ENCODE measurements around the gene RPRD1A. TPM values are rescaled to one million over a fixed set of nuclear protein-coding genes. Genes with fewer than 3 reads are reported as not detected.

The RPRD1A gene
- total RNA-seq, 4 donors from 2014 or later, result 81.4 to 103 (median 92.4) TPM

DNA sequence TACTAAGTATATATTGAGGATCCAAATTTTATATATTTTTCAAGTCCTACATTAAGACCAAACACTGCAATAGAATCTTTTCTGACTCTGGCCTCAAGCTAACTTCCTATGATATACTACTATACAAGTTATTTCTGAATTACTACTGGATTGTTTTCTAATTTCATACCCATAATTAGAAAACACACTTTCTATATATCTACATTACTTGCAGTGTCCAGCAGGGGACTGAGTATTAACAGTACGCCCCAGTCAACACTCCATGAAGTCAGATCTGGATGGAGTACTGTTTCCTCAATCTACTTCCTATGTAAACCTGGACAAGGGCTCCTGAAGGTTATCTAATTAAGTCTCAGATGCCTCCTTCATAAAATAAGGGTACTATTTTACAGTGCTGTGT, 68.4 kb downstream of the RPRD1A start:
- no peak for ATAC-seq
- TF ChIP-seq POLR2AphosphoS5 (IDR thresholded peaks at IDR 0.05) (no peak), EP300 (IDR thresholded peaks at IDR 0.05) (no peak), POLR2A (IDR thresholded peaks at IDR 0.05) (no peak)
- TF ChIP-seq, protein P1, sequence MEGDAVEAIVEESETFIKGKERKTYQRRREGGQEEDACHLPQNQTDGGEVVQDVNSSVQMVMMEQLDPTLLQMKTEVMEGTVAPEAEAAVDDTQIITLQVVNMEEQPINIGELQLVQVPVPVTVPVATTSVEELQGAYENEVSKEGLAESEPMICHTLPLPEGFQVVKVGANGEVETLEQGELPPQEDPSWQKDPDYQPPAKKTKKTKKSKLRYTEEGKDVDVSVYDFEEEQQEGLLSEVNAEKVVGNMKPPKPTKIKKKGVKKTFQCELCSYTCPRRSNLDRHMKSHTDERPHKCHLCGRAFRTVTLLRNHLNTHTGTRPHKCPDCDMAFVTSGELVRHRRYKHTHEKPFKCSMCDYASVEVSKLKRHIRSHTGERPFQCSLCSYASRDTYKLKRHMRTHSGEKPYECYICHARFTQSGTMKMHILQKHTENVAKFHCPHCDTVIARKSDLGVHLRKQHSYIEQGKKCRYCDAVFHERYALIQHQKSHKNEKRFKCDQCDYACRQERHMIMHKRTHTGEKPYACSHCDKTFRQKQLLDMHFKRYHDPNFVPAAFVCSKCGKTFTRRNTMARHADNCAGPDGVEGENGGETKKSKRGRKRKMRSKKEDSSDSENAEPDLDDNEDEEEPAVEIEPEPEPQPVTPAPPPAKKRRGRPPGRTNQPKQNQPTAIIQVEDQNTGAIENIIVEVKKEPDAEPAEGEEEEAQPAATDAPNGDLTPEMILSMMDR (IDR thresholded peaks at IDR 0.05), result no peak
- Histone ChIP-seq H3K27me3 (no peaks in the 10 kb centered on the region), H3K4me3 (no peak overlapping the region), H3K9me3 (no peaks in the 10 kb centered on the region), H3K27ac (no peak overlapping the region), H3K36me3 (no peaks in the 10 kb centered on the region), H3K4me1 (no peaks in the 10 kb centered on the region)
- 54 to 65% methylated on average over 1 of the region's 1 CpG for WGBS, 2 donors (ENCODE audit: low coverage in 1 of 2)

DNA sequence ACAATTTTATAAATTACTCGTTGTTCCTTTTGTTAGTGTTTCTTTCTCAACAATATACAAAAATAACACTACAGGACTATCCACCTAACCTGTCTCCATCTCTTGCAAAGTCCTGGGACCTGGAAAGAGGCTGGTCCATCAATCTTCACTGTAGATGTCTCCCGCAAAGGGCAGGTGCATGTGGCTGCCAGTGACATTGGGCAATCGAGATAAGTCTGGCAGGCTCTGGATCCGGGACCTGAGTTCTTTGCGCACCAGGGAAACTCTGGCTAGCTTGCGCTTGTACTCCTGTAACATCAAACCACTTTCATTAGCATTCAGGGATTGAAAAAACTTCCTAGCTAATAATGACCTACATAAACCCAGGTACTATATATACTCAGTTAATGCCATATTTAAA, 74.3 kb downstream of the RPRD1A start:
- H3K27me3 ChIP-seq, result no peaks in the 10 kb centered on the region
- ATAC-seq, result no peak
- 91 to 92% methylated on average over 6 of the region's 6 CpGs for WGBS, 2 donors (ENCODE audit: low coverage in 1 of 2)

DNA sequence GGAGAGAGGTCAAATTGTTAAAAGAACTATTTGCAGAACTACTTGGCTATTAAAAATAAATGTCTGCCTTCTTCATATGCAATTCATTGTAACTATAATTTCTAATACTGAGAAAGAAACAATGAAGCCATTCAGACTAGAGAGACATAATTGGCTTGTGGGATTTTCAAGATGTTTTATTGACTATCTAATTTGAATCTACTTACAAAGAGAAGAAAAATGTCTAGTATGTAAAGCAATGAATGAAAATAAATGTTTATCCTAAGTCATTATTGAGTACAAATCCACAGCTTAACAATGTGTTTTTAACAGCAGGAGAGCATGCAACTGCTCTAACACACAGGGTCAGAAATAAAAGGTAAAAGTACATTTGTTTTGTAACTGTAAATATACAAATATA, 75.7 kb downstream of the RPRD1A start:
- H3K9me3 ChIP-seq, result no peaks in the 10 kb centered on the region
- no peaks in the 10 kb centered on the region for H3K27me3 ChIP-seq
- no peak overlapping the region for H3K27ac ChIP-seq
- no peak overlapping the region for H3K4me3 ChIP-seq
- no peaks in the 10 kb centered on the region for H3K4me1 ChIP-seq
- TF ChIP-seq POLR2AphosphoS5 (IDR thresholded peaks at IDR 0.05) (no peak), EP300 (IDR thresholded peaks at IDR 0.05) (no peak), POLR2A (IDR thresholded peaks at IDR 0.05) (no peak)
- TF ChIP-seq, protein P1 (IDR thresholded peaks at IDR 0.05), result no peak
- peaks cover 0 to 39% of the 10 kb centered on the region in 2 donors for H3K36me3 ChIP-seq
- ATAC-seq, result no peak

More for the DNA sequence above, 74.3 kb downstream of the RPRD1A start:
- no peak overlapping the region for H3K27ac ChIP-seq
- TF ChIP-seq EP300 (IDR thresholded peaks at IDR 0.05), result no peak
- TF ChIP-seq, protein P1 (IDR thresholded peaks at IDR 0.05), result no peak
- no peak for TF ChIP-seq POLR2AphosphoS5 (IDR thresholded peaks at IDR 0.05)
- TF ChIP-seq POLR2A (IDR thresholded peaks at IDR 0.05), result no peak
- H3K4me1 ChIP-seq, result no peaks in the 10 kb centered on the region
- H3K9me3 ChIP-seq, result no peaks in the 10 kb centered on the region
- peaks cover 0 to 39% of the 10 kb centered on the region in 2 donors for H3K36me3 ChIP-seq
- H3K4me3 ChIP-seq, result no peak overlapping the region

DNA sequence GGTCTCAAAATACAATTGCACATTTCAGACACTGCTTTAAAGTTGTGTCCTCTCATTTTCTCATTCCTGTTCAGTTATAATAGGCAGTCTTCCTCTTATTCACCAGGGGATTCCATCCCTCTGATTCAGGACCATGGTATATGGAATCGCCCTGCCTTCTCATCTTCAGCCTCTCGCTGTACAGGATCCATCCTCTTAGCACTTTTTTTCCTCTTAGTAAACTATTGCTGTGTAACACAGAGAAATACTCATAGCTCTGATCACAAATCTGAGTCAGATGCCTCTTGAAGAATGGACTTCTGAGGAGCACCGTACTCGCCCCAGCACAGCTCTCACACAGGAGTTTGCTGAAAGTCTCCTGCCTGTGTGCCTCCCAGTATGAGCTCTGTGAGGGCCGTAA, 83.5 kb downstream of the RPRD1A start:
- TF ChIP-seq, protein P1 (IDR thresholded peaks at IDR 0.05), result no peak
- TF ChIP-seq POLR2A (IDR thresholded peaks at IDR 0.05) (no peak), POLR2AphosphoS5 (IDR thresholded peaks at IDR 0.05) (no peak), EP300 (IDR thresholded peaks at IDR 0.05) (no peak)
- H3K27ac ChIP-seq, result no peak overlapping the region
- WGBS, 2 donors (ENCODE audit: low coverage in 1 of 2), result 77 to 90% methylated on average over 2 to 5 of the region's 5 CpGs
- H3K27me3 ChIP-seq, result no peaks in the 10 kb centered on the region
- H3K4me1 ChIP-seq, result no peaks in the 10 kb centered on the region
- H3K4me3 ChIP-seq, result no peak overlapping the region
- H3K9me3 ChIP-seq, result no peaks in the 10 kb centered on the region
- no peak for ATAC-seq
- H3K36me3 ChIP-seq, result peaks cover 0 to 60% of the 10 kb centered on the region in 2 donors

DNA sequence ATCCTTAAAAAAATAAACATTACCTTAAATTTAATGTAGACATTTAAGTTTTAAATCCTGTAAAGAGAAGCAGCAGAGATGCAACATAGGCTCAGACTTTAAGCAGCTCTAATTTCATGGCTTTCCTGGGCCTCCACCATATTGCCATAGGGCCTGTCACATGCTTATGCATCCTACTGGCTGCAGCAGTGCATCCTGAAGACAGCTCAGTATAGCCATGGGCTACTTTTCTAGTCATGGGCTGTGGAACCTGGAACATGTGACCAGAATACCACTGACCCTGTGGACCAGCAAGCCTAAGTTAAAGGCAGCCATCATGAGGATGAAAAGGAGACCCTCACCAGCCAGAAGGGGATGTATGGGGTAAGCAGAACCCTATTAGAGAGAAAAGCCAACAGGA, 84.2 kb downstream of the RPRD1A start:
- Histone ChIP-seq H3K4me3 (no peak overlapping the region), H3K27ac (no peak overlapping the region), H3K9me3 (no peaks in the 10 kb centered on the region), H3K4me1 (no peaks in the 10 kb centered on the region), H3K27me3 (no peaks in the 10 kb centered on the region), H3K36me3 (peaks cover 0 to 60% of the 10 kb centered on the region in 2 donors)
- no peak for ATAC-seq
- no peak for TF ChIP-seq EP300 (IDR thresholded peaks at IDR 0.05)
- no peak for TF ChIP-seq POLR2A (IDR thresholded peaks at IDR 0.05)
- TF ChIP-seq, protein P1 (IDR thresholded peaks at IDR 0.05), result no peak
- TF ChIP-seq POLR2AphosphoS5 (IDR thresholded peaks at IDR 0.05), result no peak
